ENCODE results near the gene DNAI7.

The DNAI7 gene

GRCh38 chr12:25162866-25163265 is 32.1 kb downstream of the DNAI7 start:
- DNase-seq: no peak

GRCh38 chr12:25156061-25156460 is 38.9 kb downstream of the DNAI7 start:
- DNase-seq: no peak

GRCh38 chr12:25155022-25155576 is 39.9 kb downstream of the DNAI7 start:
- DNase-seq: no peak

GRCh38 chr12:25152055-25152454 is 42.9 kb downstream of the DNAI7 start:
- no peak for DNase-seq

GRCh38 chr12:25151476-25151875 is 43.5 kb downstream of the DNAI7 start:
- no peak for DNase-seq

- no peak for DNase-seq
Observed at GRCh38 chr12:25146686-25147085, 48.3 kb downstream of the DNAI7 start.

- DNase-seq: no peak
Observed at GRCh38 chr12:25135531-25136154, 59.3 kb downstream of the DNAI7 start.

GRCh38 chr12:25131270-25131669 is 63.7 kb downstream of the DNAI7 start:
- DNase-seq: no peak

GRCh38 chr12:25130741-25131188 is 64.2 kb downstream of the DNAI7 start:
- DNase-seq: no peak

- no peak for DNase-seq
Observed at GRCh38 chr12:25126746-25127145, 68.2 kb downstream of the DNAI7 start.

GRCh38 chr12:25126101-25126500 is 68.9 kb downstream of the DNAI7 start:
- DNase-seq: no peak

GRCh38 chr12:25124493-25124892 is 70.5 kb downstream of the DNAI7 start:
- no peak for DNase-seq

- no peak for DNase-seq
Observed at GRCh38 chr12:25123126-25123525, 71.8 kb downstream of the DNAI7 start.

- DNase-seq: no peak
Observed at GRCh38 chr12:25121916-25122315, 73.0 kb downstream of the DNAI7 start.

GRCh38 chr12:25121110-25121509 is 73.8 kb downstream of the DNAI7 start:
- no peak for DNase-seq

- no peak for DNase-seq
Observed at GRCh38 chr12:25119020-25119419, 75.9 kb downstream of the DNAI7 start.

- no peak for DNase-seq
Observed at GRCh38 chr12:25115677-25116076, 79.3 kb downstream of the DNAI7 start.

- no peak for DNase-seq
Observed at GRCh38 chr12:25113651-25114050, 81.3 kb downstream of the DNAI7 start.

GRCh38 chr12:25110260-25110659 is 84.7 kb downstream of the DNAI7 start:
- no peak for DNase-seq

GRCh38 chr12:25107920-25108319 is 87.0 kb downstream of the DNAI7 start:
- DNase-seq: no peak

GRCh38 chr12:25106818-25107217 is 88.1 kb downstream of the DNAI7 start:
- no peak for DNase-seq

- DNase-seq: no peak
Observed at GRCh38 chr12:25102402-25102801, 92.6 kb downstream of the DNAI7 start.

GRCh38 chr12:25101092-25101445 is 93.9 kb downstream of the DNAI7 start:
- DNase-seq: no peak

GRCh38 chr12:25100194-25101091 is 94.5 kb downstream of the DNAI7 start:
- no peak for DNase-seq
